ENCODE results near the gene ALPK3. TPM values are rescaled to one million over a fixed set of nuclear protein-coding genes. Genes with fewer than 3 reads are reported as not detected.
"Not testable (repeated sequence)": the region's sequence is repeated elsewhere in the genome, so short reads cannot be mapped to it uniquely, and the experiment has no call there.

The ALPK3 gene
- polyA plus RNA-seq, 1 donor: 92.1 TPM

DNA sequence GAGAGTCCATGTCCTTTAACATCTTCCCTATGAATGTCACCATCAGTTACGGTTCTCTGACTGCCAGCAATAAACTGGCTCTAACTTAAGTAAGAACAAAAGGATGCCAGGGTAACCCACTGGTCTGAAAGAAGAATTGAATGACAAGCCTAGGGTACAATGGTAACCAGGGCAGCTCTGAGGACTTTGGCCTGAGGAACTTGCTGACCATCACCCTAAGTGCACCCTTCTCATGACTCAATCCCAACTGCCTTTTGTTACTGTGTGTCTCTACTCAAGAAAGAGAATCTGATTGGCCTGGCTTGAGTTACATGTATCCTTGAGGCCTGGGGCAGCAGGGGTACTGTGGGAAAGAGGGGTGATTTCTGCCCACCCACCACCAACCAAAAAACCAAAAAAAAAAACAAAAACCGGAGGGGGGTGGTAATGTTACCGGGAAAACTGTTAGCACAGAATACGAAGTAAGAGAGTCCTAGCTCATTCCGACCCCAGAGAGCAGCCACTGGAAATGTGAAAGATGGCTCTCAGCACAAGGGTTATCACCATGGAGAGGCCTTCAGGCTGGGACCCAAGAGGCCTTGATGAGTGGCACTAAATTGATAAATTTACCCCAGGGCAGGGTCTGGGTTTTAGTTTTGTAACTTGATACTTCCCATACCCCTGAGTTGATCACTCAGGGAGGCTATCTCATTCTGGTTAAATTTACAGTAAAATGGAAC, 58.0 kb downstream of the ALPK3 start:
- no peak for DNase-seq (ENCODE audit: low read depth)

DNA sequence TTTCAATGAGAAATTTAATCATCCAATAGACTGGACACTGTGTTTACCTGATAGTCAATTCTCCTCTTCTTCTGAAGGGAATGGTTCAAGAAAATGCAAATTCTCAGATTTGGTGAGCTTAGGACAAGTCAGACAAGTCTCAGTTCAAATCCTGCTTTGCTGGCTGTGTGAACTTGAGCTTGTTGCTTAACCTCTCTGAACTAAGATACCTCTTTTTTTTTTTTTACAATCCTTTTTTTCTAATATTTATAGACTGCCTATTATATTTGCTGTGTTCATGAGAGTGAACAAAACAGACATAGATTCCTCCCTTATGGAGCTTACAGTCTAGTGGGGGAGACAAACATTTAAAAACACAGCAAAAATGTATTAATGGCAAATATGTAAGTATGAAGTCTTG, 59.1 kb downstream of the ALPK3 start:
- DNase-seq (ENCODE audit: low read depth): no peak

DNA sequence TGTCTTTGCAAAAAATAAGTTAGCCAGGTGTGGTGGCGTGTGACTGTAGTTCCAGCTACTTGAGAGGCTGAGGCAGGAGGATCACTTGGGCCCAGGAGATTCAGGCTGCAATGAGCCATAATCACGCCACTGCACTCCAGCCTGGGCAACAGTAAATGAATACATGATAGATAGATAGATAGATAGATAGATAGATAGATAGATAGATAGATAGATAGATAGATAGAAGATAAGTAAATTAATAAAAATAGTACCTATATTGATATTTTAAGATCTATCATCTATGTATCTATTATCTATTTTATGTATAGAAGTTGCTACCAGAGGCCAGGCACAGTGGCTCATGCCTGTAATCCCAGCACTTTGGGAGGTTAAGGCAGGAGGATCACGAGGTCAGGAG, 60.5 kb downstream of the ALPK3 start:
- not testable (repeated sequence) for DNase-seq (ENCODE audit: low read depth)

DNA sequence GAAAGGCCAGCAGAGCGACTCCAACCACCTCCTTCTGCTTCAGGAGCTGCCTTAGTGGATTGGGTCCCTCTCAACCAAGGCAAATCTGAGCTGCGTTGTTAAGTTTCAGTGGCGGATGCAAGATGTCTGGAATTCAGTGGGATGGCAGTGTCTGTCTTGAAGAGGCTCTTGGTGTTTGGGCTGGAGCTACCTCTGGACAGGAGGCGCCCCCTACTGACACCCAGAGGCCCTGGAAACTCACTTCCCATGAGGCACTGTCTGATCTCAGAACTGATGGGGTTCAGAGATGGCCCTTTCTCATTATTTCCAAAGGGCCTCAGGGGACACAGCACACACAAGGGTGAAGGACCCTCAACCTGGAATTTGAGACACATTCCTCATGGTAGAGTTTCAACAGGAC, 61.3 kb downstream of the ALPK3 start:
- no peak for DNase-seq (ENCODE audit: low read depth)

DNA sequence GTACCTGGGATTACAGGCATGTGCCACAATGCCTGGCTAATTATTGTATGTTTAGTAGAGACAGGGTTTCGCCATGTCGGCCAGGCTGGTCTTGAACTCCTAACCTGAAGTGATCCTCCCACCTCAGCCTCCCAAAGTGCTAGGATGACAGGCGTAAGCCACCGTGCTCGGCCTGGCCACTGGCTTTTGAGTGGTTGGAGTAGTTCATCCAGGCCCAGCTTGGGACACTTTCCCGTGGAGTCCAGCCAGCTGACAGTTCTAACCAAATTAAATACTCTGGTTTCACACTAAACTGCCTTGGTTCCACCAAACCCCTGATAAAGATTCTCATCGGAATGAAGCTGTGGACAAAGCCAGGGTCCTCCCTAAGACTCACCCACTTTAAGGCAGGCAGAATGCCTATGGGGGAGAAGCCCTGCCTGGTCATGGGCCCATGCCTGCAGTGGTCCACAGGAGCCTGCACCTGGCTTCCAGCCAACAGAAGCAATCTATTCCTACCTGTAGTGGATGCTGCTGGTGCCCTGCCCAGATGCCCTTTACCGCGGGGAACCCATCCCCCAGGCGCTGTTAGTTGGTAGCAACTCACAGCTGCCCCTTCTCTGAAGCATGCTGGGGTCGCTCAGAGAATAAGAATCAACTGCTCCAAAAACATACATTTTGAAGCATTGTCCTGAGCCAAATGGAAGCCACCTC, 62.1 kb downstream of the ALPK3 start:
- no peak for DNase-seq (ENCODE audit: low read depth)

DNA sequence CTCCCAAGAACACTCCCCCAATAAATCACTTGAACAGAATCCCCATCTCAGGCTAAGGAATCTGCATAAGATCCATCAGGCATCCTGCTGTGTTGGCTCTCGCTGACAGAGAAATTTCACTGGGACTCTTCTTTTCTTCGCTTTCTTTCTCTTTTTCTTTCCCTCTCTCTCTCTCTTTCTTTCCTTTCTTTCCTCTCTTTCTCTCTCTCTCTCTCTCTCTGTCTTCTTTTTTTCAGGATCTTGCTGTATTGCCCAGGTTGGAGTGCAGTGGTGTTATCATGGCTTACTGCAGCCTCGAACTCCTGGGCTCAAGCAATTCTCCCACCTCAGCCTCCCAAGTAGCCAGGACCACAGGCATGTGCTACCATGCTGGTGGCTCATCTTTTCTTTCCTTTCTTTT, 62.9 kb downstream of the ALPK3 start:
- DNase-seq (ENCODE audit: low read depth): no peak

DNA sequence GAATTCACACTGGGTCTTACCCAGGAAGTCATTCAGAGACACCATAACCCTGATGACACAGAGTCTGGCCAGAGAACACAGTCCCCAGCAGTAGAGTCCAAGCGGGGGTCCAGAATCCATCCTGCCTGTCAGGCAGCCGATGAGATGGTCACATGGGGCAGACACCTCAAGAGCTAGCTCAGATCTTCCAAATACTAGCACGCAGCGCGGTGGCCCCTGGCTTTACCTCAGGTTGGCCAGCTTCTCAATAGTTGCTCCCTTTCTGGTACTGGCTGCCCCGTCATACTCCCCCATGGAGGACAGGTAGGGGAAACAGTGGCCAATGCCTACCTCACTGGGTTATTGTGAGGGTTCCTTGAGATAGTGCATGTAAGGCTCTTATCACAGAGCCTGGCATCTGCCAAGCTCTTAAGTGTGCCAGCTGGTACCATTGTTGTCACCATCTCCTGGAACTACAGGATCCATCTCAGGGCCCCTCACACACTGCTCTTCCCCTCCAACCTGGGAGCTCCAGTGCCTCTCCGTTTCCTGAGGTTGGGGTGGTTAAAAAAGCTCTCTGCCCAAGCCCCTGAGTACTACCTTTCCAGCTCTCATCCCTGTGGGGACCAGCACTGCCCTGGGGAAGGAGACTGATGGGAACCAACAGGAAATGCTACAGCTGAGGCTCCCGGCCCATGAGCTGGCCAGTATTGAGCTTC, 63.8 kb downstream of the ALPK3 start:
- no peak for DNase-seq (ENCODE audit: low read depth)

DNA sequence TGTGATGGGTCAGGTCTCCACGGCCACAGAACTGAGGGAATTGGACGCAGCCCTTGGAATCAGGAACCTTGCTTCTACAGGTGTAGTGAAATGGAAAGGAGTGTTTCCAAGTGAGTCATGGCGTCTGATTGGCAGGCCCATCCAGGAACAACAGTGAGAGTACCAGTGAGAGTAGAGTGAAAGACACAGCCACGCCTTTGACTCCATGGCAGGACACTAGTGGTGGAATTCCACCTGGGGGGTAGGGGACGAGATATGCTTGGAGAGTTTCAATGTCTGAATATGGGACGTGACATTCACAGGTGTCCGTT, 64.3 kb downstream of the ALPK3 start:
- DNase-seq (ENCODE audit: low read depth): no peak

DNA sequence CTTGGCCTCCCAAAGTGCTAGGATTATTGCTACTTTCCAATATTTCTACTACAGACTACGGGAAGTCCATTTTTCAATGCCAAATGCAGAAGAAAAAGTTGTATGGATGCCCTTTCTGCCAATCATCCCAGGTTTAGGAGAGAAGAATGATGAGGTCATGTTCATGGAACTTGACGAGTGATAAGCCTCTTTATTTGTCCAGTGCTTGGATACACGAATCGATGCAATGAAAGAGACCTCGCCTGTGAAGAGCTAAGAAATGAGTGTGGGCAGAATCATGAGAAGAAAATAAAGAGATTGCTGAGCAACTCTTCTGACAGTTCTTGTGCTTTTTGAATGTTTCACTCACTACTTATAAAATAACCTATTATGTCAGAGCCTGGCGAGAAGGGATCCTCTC, 66.3 kb downstream of the ALPK3 start:
- DNase-seq (ENCODE audit: low read depth): no peak

DNA sequence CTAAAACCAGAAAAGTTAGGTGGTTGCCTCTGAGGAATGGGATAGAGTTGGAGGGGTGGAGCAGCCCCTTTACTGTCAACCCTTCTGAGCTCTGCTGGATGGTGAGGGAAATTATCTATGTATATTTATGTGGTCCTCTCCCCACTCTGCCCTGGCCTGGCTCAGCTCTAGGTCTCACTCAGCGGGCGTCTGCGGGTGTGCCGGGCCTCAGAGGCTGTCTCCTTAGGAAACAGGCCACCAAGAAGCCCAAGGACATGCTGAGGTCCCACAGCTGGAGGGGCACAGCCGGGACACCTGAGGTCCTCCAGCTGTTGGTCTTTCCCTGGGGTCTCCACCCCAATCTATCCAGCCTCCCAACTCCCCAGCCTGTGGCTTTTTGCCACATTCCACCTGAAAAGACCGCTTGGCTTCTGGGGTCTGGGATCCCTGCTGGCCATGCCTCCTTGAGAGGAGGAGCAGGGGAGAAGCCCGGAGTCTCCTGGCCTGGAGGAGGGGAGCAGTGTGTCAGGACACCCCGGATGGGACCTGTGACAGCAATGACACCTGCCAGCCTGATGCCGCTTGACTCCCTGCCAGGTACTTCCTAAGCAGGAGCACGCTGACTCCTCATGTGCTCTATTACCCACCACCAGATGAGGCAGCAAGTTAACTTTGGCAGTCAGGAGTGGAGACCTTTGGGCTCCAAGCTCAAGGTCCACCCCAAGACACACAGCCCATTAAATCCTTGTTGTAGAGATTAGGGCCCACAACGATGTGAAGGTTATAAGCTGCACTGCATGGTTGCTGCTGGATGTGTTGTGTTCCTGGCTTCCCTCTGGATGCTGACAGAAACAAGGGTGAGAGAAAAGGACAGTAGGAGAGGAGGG, 67.0 kb downstream of the ALPK3 start, which contains the start of gene SLC28A1:
Gene SLC28A1 (plus strand): TSS at position 747 of the 866 bp plus-strand sequence. CDS start 3,099 bp downstream, outside the sequence.
- DNase-seq (ENCODE audit: low read depth): no peak

DNA sequence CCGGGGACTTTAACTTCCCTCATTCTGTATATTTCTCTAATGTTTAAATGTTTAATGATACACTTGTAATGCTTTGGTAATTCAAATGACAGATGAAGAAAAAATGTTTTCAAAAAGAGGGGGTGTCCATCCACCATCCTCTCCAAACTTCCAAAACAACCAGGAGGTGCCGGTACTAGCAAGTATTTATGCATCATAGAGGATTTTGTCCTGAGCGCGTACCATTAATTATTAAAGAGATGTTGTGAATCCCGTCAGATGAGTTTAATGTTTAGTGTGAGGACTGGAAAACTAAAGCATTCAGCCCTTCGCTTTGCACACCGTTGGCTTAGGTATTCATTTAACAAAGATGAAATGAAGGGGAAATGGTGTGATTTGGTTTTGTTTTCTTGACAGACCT, 68.6 kb downstream of the ALPK3 start:
- no peak for DNase-seq (ENCODE audit: low read depth)

DNA sequence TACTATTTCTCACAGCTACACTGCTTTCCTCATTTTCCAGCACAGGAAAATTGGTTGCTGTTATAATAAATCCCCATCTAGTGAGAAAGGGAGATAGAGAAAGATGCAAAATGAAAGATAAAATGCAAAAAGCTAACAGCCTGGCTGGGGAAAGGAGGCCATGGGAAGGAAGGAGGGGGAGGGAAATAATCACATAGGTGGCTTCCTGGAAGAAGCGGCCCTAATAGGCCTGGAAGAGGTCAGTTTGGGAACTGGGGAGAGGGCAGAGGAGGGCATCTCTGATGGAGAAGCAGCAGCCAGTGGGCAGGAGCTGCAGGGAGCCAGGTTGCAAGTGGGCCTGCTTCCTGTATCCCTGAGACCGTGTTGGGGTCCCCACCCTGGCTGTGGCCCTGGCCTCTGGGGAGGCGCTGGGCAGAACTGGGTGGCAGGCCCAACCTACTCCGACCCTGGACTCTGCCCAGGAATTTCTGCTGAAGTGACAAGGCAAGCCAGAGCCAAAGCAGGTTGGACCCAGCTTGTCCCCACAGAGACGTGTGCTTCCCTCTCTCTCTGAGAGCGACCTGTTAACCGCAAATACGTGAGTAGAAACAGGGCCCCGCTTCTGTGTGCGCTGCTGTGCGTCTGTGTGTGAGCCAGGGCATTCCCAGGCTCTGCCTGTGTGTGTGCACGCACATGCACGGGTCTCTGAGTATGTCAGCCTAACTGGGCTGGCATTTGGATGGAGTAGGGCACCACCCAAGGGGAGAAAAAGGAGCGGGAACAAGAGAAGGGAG, 69.2 kb downstream of the ALPK3 start:
- DNase-seq (ENCODE audit: low read depth): no peak

DNA sequence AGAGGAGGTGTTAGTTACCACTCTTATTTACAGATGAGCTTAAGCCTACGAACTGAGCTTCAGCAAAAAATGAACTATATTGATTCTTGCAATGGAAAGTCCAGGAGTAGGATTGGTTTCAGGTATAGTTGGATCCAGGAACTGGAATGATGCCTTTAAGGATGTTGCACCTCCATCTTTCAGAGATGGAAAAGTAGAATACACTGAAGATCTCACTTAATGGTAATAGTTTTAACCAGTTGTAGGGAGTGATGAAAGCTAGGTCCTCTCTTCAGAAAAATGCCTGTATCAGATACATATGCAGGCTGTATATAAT, 69.8 kb downstream of the ALPK3 start:
- no peak for DNase-seq (ENCODE audit: low read depth)

DNA sequence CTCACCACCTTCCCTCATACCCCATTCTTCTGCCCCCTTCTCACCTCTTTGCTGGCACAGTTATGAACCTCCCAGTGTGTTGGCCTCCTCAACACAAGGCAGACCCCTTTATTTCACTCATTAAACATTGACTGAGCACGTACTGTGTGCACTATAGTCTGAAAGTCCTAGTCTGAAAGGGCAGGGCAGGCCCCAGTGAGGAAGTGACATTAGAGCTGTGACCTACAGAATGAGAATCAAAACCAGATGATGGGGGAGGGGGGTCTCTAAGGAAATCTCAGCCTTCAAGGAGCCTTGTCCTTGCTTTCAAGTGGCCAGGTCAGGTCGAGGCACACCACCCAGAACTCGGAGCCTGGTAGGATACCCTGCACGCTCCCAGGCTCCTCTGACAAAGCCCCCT, 70.8 kb downstream of the ALPK3 start:
- DNase-seq (ENCODE audit: low read depth): no peak

DNA sequence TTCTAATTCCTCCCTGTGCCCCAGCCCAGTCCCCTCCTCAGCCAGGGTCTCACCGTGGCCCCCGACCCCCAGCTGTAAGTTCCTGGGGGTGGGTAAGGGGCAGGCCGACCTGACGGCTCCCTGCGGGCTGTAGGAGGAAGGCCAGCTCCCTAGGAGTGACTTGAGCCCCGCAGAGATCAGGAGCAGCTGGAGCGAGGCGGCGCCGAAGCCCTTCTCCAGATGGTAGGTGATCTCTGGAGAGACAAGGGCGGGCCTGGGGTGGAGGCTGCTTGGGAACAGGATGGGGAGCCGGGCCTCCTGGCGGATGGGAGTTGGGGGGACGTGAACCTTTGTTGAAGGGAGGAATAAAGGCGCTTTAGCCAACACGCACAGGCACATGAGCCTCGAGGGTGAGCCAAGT, 71.5 kb downstream of the ALPK3 start:
- no peak for DNase-seq (ENCODE audit: low read depth)

DNA sequence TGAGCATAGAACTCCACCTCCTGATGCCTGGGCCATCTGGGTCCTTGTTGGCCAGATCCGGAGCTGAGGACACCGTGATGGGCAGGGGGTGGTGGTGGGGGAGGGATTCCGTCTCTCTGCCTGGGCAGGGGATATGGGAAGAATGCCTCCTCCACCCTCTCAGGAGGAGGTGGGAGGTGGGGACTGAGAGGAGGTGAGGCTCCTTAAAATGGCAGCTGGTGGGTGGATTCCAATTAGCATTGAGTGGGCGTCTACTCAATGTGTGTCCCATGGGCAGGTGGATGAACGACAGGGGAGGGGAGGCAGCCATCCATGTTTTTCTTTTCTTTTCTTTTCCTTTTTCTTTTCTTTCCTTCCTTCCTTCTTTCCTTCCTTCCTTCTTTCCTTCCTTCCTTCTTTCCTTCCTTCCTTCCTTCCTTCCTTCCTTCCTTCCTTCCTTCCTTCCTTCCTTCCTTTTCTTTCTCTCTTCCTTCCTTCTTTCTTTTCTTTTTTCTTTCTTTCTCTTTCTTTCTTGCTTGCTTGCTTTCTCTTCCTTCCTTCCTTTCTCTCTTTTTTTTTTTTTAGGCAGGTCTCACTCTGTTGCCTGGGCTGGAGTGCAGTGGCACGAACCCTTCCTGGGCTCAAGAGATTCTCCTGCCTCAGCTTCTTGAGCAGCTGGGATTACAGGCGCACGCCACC, 72.3 kb downstream of the ALPK3 start:
- DNase-seq (ENCODE audit: low read depth): no peak

DNA sequence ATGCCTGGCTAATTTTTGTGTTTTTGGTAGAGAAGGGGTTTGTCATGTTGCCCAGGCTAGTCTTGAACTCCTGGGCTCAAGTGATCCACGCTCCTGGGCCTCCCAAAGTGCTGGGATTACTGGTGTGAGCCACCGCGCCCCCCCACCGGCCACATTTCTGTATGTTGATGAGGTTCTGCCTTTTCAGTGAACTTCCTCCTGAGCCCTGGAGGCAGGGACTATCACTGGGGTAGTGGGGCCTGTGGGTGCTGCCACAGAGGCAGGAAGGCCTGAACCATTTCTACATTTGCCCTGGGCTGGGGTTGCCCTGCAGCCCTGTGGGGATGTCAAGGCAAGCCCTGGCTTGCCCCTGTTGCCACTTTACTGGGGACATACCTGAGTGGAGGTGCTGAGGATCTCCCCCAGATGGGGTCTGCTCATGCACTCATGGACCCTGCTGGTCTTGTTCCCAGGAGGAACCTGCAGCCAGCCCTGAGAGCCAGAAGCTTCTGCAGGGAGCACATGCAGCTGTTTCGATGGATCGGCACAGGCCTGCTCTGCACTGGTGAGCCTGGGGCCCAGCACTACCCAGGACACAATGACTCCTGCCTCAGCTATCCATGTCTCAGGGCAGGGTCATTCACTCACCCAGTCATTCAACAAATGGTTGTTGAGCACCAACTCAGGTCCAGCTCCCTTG, 73.0 kb downstream of the ALPK3 start:
- DNase-seq (ENCODE audit: low read depth): no peak

DNA sequence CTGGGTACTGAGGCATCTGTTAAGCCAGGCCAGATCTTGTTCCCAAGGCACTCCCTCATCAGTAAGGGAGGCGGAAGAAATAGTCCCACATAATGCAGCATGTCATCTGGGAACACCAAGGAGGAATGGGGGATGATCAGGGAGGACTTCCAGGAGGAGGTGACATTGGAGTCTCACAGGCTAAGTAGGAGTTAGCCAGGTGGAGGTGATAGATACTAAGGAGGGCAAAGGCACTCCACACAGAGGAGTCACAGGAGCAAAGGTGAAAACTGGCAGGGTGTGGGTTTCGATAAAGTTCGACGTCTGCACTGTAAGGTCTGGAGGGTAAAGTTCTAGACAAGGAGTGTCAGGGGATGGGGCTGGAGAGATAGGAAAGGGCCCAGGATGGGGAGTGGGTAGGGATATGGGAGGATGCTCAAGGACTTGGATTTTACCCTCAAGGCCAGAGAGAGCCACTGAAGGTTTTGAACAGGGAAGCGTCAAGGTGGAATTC, 73.6 kb downstream of the ALPK3 start:
- no peak for DNase-seq (ENCODE audit: low read depth)

DNA sequence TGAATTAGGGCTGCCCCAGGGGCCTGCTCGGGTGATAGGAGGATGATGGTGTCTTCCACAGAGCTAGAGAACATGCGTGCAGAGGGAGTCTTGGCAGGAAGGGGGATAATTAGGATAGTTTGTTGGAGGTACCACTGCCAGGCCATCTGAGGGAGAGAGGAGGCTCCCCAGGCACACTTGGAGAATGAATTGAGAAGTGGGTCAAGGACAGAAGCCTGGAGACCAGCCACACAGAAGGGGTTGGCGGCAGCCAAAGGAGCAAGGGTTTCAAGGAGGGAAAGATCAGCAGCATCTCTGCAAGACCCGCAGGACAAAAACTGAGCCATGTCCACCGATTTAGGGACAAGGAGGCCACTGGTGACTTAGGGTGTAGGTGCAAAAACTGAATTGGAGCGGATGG, 74.2 kb downstream of the ALPK3 start:
- DNase-seq (ENCODE audit: low read depth): no peak

DNA sequence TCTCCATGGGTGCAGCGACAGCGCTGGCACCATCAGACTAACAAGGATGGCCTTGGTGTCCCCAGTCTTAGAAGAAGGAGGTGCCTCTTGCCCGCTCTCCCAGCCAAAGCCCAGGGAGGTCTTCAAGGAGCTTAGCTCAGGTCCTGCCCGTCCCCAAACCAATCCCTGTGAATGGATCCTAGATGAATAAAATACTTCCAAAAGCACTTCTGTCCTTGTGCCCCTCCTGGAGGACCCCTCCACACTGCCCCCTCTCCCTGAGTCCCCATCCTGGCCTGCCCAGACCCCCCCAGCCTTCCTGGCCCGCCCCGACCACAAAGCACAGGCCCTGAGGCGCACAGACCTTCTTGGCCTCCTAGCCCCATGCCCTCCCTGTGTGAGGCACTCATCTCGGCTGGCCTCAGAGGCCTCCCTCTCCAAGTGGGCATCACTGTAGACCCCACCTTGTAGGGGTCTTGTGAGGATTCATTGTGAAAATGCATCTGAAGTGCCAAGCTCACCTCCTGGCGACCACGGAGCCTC, 75.7 kb downstream of the ALPK3 start:
- DNase-seq (ENCODE audit: low read depth): no peak
